H1 (cell line): ENCODE measurements around the gene U2SURP. TPM values are rescaled to one million over a fixed set of nuclear protein-coding genes. Genes with fewer than 3 reads are reported as not detected.
"Not testable (repeated sequence)": the region's sequence is repeated elsewhere in the genome, so short reads cannot be mapped to it uniquely, and the experiment has no call there.

ENCODE experiments used
- CTCF ChIA-PET: fragments of 300-600 bp; sonication (Branson Sonifier 250); formaldehyde crosslinking; loops from one replicate; lab custom pipeline; 2021; ENCODE audit not compliant: partially characterized antibody; lab: Charles Lee
- POLR2A ChIA-PET: fragments of 300-600 bp; sonication (Branson Sonifier 250); formaldehyde crosslinking; loops from one replicate; lab custom pipeline; 2021; ENCODE audit warnings: inconsistent platforms; ENCODE audit not compliant: partially characterized antibody; lab: Charles Lee
- DNase-seq, 2 experiments: peaks; one replicate each; pipeline versions ENCODE4 v3.0.0 to v3.0.0-alpha.2; 2010 to 2022; ENCODE audit warnings: low spot score in 2 of 2, low read depth in 1 of 2, mixed read lengths in 1 of 2
- FAIRE-seq: peaks from 2 replicates; lab custom pipeline; 2011; peaks lifted over from hg19 to GRCh38; lab: Jason Lieb, UNC
- H2AFZ ChIP-seq: 2 replicates; pipeline ENCODE4 v1.8.1; 2012; ENCODE audit warnings: low read length, inconsistent platforms
- H2AK5ac ChIP-seq: 2 replicates; pipeline ENCODE4 v1.6.1; 2013; ENCODE audit warnings: low read depth, low read length
- H2BK120ac ChIP-seq: replicated peaks from 2 replicates; pipeline ENCODE3; 2013; ENCODE audit warnings: low read depth, low read length, inconsistent platforms
- H2BK12ac ChIP-seq: 2 replicates; pipeline ENCODE4 v1.6.1; 2013; ENCODE audit warnings: low read depth, low read length
- H2BK15ac ChIP-seq: 2 replicates; pipeline ENCODE4 v1.6.1; 2013; ENCODE audit warnings: low read length
- H2BK20ac ChIP-seq: 2 replicates; pipeline ENCODE4 v1.6.1; 2013; ENCODE audit warnings: low read length
- H2BK5ac ChIP-seq: 2 replicates; pipeline ENCODE4 v1.6.1; 2013; ENCODE audit warnings: low read depth, low read length
- H3K14ac ChIP-seq: 2 replicates; pipeline ENCODE4 v1.6.1; 2013; ENCODE audit warnings: inconsistent platforms; ENCODE audit not compliant: insufficient read length
- H3K18ac ChIP-seq: 2 replicates; pipeline ENCODE4 v1.6.1; 2013; ENCODE audit warnings: low read length; ENCODE audit errors: extremely low read depth
- H3K23ac ChIP-seq: 2 replicates; pipeline ENCODE4 v1.6.1; 2013; ENCODE audit warnings: inconsistent platforms; ENCODE audit not compliant: insufficient read length
- H3K23me2 ChIP-seq: 2 replicates; pipeline ENCODE4 v1.6.1; 2013; ENCODE audit warnings: low read depth, low read length
- H3K27ac ChIP-seq: 2 replicates; pipeline ENCODE4 v1.6.1; 2011; ENCODE audit warnings: low read depth, low read length, inconsistent platforms
- H3K27me3 ChIP-seq, 4 experiments: replicated peaks in 1 of 4; 1 replicate in 1 of 4; 2 replicates in 3 of 4; pipeline versions ENCODE4 v1.6.1 to v1.8.1; 2011 to 2013; ENCODE audit warnings: low read length in 3 of 4, mild to moderate bottlenecking in 3 of 4, inconsistent platforms in 2 of 4, mixed read lengths in 2 of 4, moderate library complexity in 1 of 4; ENCODE audit not compliant: control insufficient read depth in 3 of 4, insufficient read depth in 3 of 4; ENCODE audit errors: extremely low read depth in 1 of 4
- H3K36me3 ChIP-seq, 4 experiments: 2 replicates each; pipeline versions ENCODE4 v1.6.1 to v1.8.1; 2011 to 2013; ENCODE audit warnings: mild to moderate bottlenecking in 4 of 4, low read length in 3 of 4, moderate library complexity in 2 of 4, control low read depth in 1 of 4, inconsistent platforms in 1 of 4; ENCODE audit not compliant: insufficient read depth in 4 of 4, control insufficient read depth in 2 of 4
- H3K4ac ChIP-seq: replicated peaks from 2 replicates; pipeline ENCODE3; 2013; ENCODE audit warnings: low read length, low read depth, mixed read lengths, inconsistent platforms; ENCODE audit not compliant: insufficient read length
- H3K4me1 ChIP-seq, 4 experiments: replicated peaks in 1 of 4; 1 replicate in 1 of 4; 2 replicates in 3 of 4; pipeline versions ENCODE4 v1.6.1 to v1.8.1; 2011 to 2013; ENCODE audit warnings: low read length in 3 of 4, inconsistent platforms in 2 of 4, mixed read lengths in 1 of 4; ENCODE audit not compliant: insufficient read depth in 4 of 4, control insufficient read depth in 3 of 4
- H3K4me2 ChIP-seq, 2 experiments: 2 replicates each; pipeline versions ENCODE4 v1.6.1 to v1.8.1; 2011 to 2013; ENCODE audit warnings: low read depth in 2 of 2, low read length in 2 of 2, control low read depth in 1 of 2, inconsistent platforms in 1 of 2, mild to moderate bottlenecking in 1 of 2; ENCODE audit not compliant: insufficient read depth in 1 of 2
- H3K4me3 ChIP-seq, 4 experiments: fragments of 200-600, 300-600 bp in 1 of 4; sonication (generic), shearing (Covaris generic), sonication (Bioruptor Twin) in 1 of 4; 2 replicates each; pipeline versions ENCODE4 v1.5.1 to v1.8.1; 2011 to 2016; ENCODE audit warnings: low read length in 4 of 4, low read depth in 3 of 4, control low read depth in 2 of 4, inconsistent platforms in 2 of 4, mild to moderate bottlenecking in 2 of 4, mixed read lengths in 1 of 4, moderate library complexity in 1 of 4; ENCODE audit not compliant: insufficient read depth in 2 of 4; ENCODE audit errors: extremely low read depth in 1 of 4
- H3K56ac ChIP-seq: replicated peaks from 2 replicates; pipeline ENCODE3; 2013; ENCODE audit warnings: low read depth, mild to moderate bottlenecking, mixed read lengths, low read length, inconsistent platforms; ENCODE audit not compliant: insufficient read length
- H3K79me1 ChIP-seq: 2 replicates; pipeline ENCODE4 v1.6.1; 2013; ENCODE audit warnings: low read depth, low read length, control low read depth
- H3K79me2 ChIP-seq, 2 experiments: 2 replicates each; pipeline versions ENCODE4 v1.6.1 to v1.8.1; 2012 to 2013; ENCODE audit warnings: low read length in 2 of 2, mild to moderate bottlenecking in 2 of 2, inconsistent platforms in 1 of 2; ENCODE audit not compliant: insufficient read depth in 2 of 2, control insufficient read depth in 1 of 2
- H3K9ac ChIP-seq, 4 experiments: replicated peaks in 1 of 4; 1 replicate in 1 of 4; 2 replicates in 3 of 4; pipeline versions ENCODE4 v1.6.1 to v1.8.1; 2011 to 2013; ENCODE audit warnings: low read depth in 3 of 4, low read length in 3 of 4, control low read depth in 2 of 4, mild to moderate bottlenecking in 2 of 4, moderate library complexity in 2 of 4, inconsistent platforms in 1 of 4; ENCODE audit errors: extremely low read depth in 1 of 4
- H3K9me3 ChIP-seq, 2 experiments: 2 replicates each; pipeline versions ENCODE4 v1.6.1 to v1.8.1; 2012 to 2013; ENCODE audit warnings: mild to moderate bottlenecking in 2 of 2, moderate library complexity in 2 of 2, control low read depth in 1 of 2, inconsistent platforms in 1 of 2, low read depth in 1 of 2, low read length in 1 of 2, mixed read lengths in 1 of 2; ENCODE audit not compliant: insufficient read depth in 2 of 2
- H4K20me1 ChIP-seq, 2 experiments: replicated peaks in 1 of 2; 2 replicates each; pipeline versions ENCODE3 to v1.8.1; 2011 to 2013; ENCODE audit warnings: inconsistent platforms in 2 of 2, low read length in 2 of 2, mild to moderate bottlenecking in 1 of 2; ENCODE audit not compliant: insufficient read depth in 2 of 2, control insufficient read depth in 1 of 2
- H4K5ac ChIP-seq: 2 replicates; pipeline ENCODE4 v1.6.1; 2013; ENCODE audit warnings: low read length, low read depth, mixed read lengths, inconsistent platforms; ENCODE audit not compliant: insufficient read length
- H4K8ac ChIP-seq: 2 replicates; pipeline ENCODE4 v1.8.0; 2013; ENCODE audit warnings: mild to moderate bottlenecking, moderate library complexity, low read length, inconsistent platforms; ENCODE audit not compliant: insufficient read depth; ENCODE audit errors: extremely low read depth
- H4K91ac ChIP-seq: replicated peaks from 2 replicates; pipeline ENCODE3; 2013; ENCODE audit warnings: low read length, mixed read lengths, inconsistent platforms; ENCODE audit not compliant: insufficient read length
- WGBS, 2 experiments: shearing (Covaris generic) in 1 of 2; methylation state at CpG; one replicate each; pipeline versions ENCODE4 v1.1.6 to v1.1.7; 2013 to 2015; ENCODE audit warnings: low lambda C conversion rate in 2 of 2, mixed read lengths in 2 of 2, inconsistent platforms in 1 of 2, low coverage in 1 of 2, missing lambda C conversion rate in 1 of 2; ENCODE audit not compliant: insufficient replicate concordance in 2 of 2, insufficient coverage in 1 of 2, insufficient read length in 1 of 2; ENCODE audit errors: extremely low coverage in 1 of 2, missing lambda C conversion rate in 1 of 2; 5-methylcytosine and 5-hydroxymethylcytosine counted together
- polyA plus RNA-seq, 7 experiments: library from polyadenylated mRNA; depleted of rRNA in 3 of 7; stranded (reverse) in 5 of 7; unstranded in 2 of 7; fragments of >200 nt in 5 of 7; fragments of 200-250 nt in 2 of 7; gene quantifications; 1 replicate in 5 of 7; 2 replicates in 1 of 7; 4 replicates in 1 of 7; pipeline versions ENCODE4 v1.2.1 to v1.2.3, GENCODE V29; 2011 to 2013; ENCODE audit warnings: missing spikeins in 2 of 7, mixed read lengths in 2 of 7
- total RNA-seq: library from RNA; stranded (reverse); fragmentation: NEBNext Ultra II Directional; extraction: Animal tissue kit (Norgen Biotek cat#: 25700); gene quantifications from 2 replicates; pipeline ENCODE4 v1.2.1, GENCODE V29; 2021

Gene U2SURP
- total and polyA plus RNA-seq, 2 of the 8 experiments (the other 6 are each of a cell fraction or from before 2014, with no cell fraction given): 22.2 to 167 TPM

- not testable (repeated sequence) for FAIRE-seq, H2BK120ac ChIP-seq, H3K36me3 ChIP-seq, H2BK12ac ChIP-seq, H2AFZ ChIP-seq, H2BK15ac ChIP-seq, H3K4ac ChIP-seq, H3K27ac ChIP-seq, H3K9ac ChIP-seq, H3K79me1 ChIP-seq, H3K27me3 ChIP-seq, H4K20me1 ChIP-seq, H4K8ac ChIP-seq, H4K5ac ChIP-seq, H4K91ac ChIP-seq, H3K56ac ChIP-seq, H2AK5ac ChIP-seq, H3K18ac ChIP-seq, H3K23ac ChIP-seq, H2BK20ac ChIP-seq, H3K4me2 ChIP-seq, H3K79me2 ChIP-seq, H3K4me3 ChIP-seq, H3K9me3 ChIP-seq, H3K14ac ChIP-seq, DNase-seq, H3K23me2 ChIP-seq, H2BK5ac ChIP-seq
- CTCF ChIA-PET: interaction anchor here (0.7 to 3.1 kb wide), 5 partner anchors 10 to 190 kb away, joined by 3 to 16 read pairs (median 3); no protein-coding TSS in a partner anchor
- POLR2A ChIA-PET: interaction anchor here (2.0 kb wide), 1 partner anchor 10 kb away, joined by 4 read pairs; no protein-coding TSS in a partner anchor
- WGBS, 2 experiments: 87% methylated on average over 12 of the region's 12 CpGs; no CpG with 5 or more reads in 1 of the 2 experiments
- H3K4me1 ChIP-seq: peaks cover 0 to 12% (median 9%) of the 10 kb centered on the region in 4 experiments; a peak in 5 of 7 replicates
Observed at GRCh38 chr3:143072298-143073020, 71.1 kb downstream of the U2SURP start.
